Fibroblast of lung (primary cell): ENCODE data around the gene TTC17. TPM values are rescaled to one million over a fixed set of nuclear protein-coding genes. Genes with fewer than 3 reads are reported as not detected.

Experiments used
- DNase-seq, 2 donors: peaks; one replicate each; pipeline versions ENCODE4 v3.0.0 to v3.0.0-alpha.2; 2010; ENCODE audit warnings: low read depth in 2 of 2
- H2AFZ ChIP-seq: 2 replicates; pipeline ENCODE4 v1.5.1; 2012; ENCODE audit warnings: low read length, control low read depth, inconsistent platforms
- H3K27ac ChIP-seq: 2 replicates; pipeline ENCODE4 v1.5.1; 2011; ENCODE audit warnings: low read length, control low read depth; ENCODE audit not compliant: insufficient read depth
- H3K27me3 ChIP-seq: 2 replicates; pipeline ENCODE4 v1.5.1; 2011; ENCODE audit warnings: mild to moderate bottlenecking, low read length; ENCODE audit not compliant: control insufficient read depth, insufficient read depth
- H3K36me3 ChIP-seq: 2 replicates; pipeline ENCODE4 v1.5.1; 2011; ENCODE audit warnings: low read length; ENCODE audit not compliant: control insufficient read depth, insufficient read depth
- H3K4me1 ChIP-seq: 2 replicates; pipeline ENCODE4 v1.5.1; 2011; ENCODE audit warnings: low read length; ENCODE audit not compliant: control insufficient read depth, insufficient read depth; ENCODE audit errors: extremely low read depth
- H3K4me2 ChIP-seq: 2 replicates; pipeline ENCODE4 v1.5.1; 2011; ENCODE audit warnings: low read length, control low read depth; ENCODE audit not compliant: insufficient read depth; ENCODE audit errors: extremely low read depth
- H3K4me3 ChIP-seq, 4 experiments: fragments of 200-600 bp in 1 of 4; sonication (generic) in 1 of 4; replicated peaks in 1 of 4; 2 replicates each; pipeline ENCODE4 v1.5.1; 2011 to 2016; ENCODE audit warnings: low read length in 4 of 4, low read depth in 3 of 4, mild to moderate bottlenecking in 3 of 4, control low read depth in 2 of 4, inconsistent platforms in 1 of 4, mixed read lengths in 1 of 4; ENCODE audit not compliant: insufficient read depth in 1 of 4; ENCODE audit errors: control extremely low read depth in 1 of 4
- H3K79me2 ChIP-seq: 2 replicates; pipeline ENCODE4 v1.5.1; 2012; ENCODE audit warnings: mild to moderate bottlenecking, low read length, inconsistent platforms; ENCODE audit not compliant: control insufficient read depth, insufficient read depth
- H3K9ac ChIP-seq: 2 replicates; pipeline ENCODE4 v1.5.1; 2011; ENCODE audit warnings: mild to moderate bottlenecking, low read length, control low read depth; ENCODE audit not compliant: insufficient read depth
- H3K9me3 ChIP-seq: 2 replicates; pipeline ENCODE4 v1.5.1; 2012; ENCODE audit warnings: low read depth, low read length; ENCODE audit not compliant: control insufficient read depth, insufficient read depth
- H4K20me1 ChIP-seq: 2 replicates; pipeline ENCODE4 v1.5.1; 2011; ENCODE audit warnings: low read length; ENCODE audit not compliant: control insufficient read depth, insufficient read depth; ENCODE audit errors: extremely low read depth
- CTCF ChIP-seq, 2 donors: IDR thresholded peaks in 1 of 2; conservative IDR thresholded peaks in 1 of 2; 1 replicate in 1 of 2; 2 replicates in 1 of 2; pipeline ENCODE4 v1.5.1; 2011 to 2012; ENCODE audit warnings: low read length in 2 of 2, control low read depth in 1 of 2, inconsistent platforms in 1 of 2, low read depth in 1 of 2, mild to moderate bottlenecking in 1 of 2
- EZH2 ChIP-seq: IDR thresholded peaks from 2 replicates; pipeline ENCODE4 v1.5.1; 2012; ENCODE audit warnings: low read length, control low read depth, mild to moderate bottlenecking; ENCODE audit errors: missing control alignments
- polyA plus RNA-seq, 2 donors: library from polyadenylated mRNA; depleted of rRNA in 1 of 2; stranded (reverse) in 1 of 2; unstranded in 1 of 2; fragments of >200 nt; gene quantifications; 2 replicates each; pipeline ENCODE4 v1.2.1, GENCODE V29; 2011 to 2012; ENCODE audit warnings: missing spikeins in 1 of 2
- total RNA-seq: library from RNA; depleted of rRNA; stranded (reverse); fragments of >200 nt; gene quantifications from 2 replicates; pipeline ENCODE4 v1.2.1, GENCODE V29; 2014

Gene TTC17
- total and polyA plus RNA-seq, 2 donors (not counting 1 experiment from before 2014, with no cell fraction given) = 72.3 to 129 TPM

GRCh38 chr11:43493431-43493830 lies 134.7 kb downstream of the TTC17 start:
- Histone ChIP-seq H3K79me2 (no peaks in the 10 kb centered on the region), H3K9ac (no peak overlapping the region), H3K9me3 (no peaks in the 10 kb centered on the region), H3K4me2 (no peak overlapping the region), H3K36me3 (peaks cover 5% of the 10 kb centered on the region), H3K4me3 (no peak overlapping the region), H3K27ac (no peak overlapping the region), H3K27me3 (no peaks in the 10 kb centered on the region), H2AFZ (no peak overlapping the region), H3K4me1 (no peaks in the 10 kb centered on the region), H4K20me1 (no peaks in the 10 kb centered on the region)
- DNase-seq = no peak
- TF ChIP-seq CTCF (conservative IDR thresholded peaks at IDR 0.05 in 1 of 2, IDR thresholded peaks at IDR 0.05 in 1 of 2; ENCODE audit: low read depth in 1 of 2, low read length in 2 of 2) (no peak), EZH2 (no peak)

DNA sequence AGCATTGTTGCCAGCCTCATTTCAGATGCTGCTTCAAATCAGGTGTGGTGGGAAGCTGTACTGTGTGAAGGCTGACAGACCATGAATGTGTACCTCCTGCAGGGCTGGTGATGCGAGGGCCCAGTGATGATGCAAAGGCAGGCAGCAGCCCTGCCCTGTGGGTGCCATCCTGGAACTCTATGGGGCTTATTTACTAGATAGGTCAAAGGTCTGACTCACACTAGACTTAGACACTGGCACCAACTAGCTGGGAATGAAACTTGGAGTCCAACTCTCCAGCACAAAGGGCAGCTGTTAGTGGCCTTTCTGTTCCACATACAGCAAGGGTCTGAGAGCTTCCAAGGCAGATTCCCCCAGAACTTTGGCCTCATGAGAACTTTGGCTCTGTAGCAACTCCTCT lies 138.4 kb downstream of the TTC17 start:
- Histone ChIP-seq H3K4me2 (no peak overlapping the region), H4K20me1 (no peaks in the 10 kb centered on the region), H3K27ac (no peak overlapping the region), H3K9ac (no peak overlapping the region), H2AFZ (no peak overlapping the region), H3K36me3 (no peaks in the 10 kb centered on the region), H3K4me3 (no peak overlapping the region), H3K9me3 (no peaks in the 10 kb centered on the region), H3K27me3 (no peaks in the 10 kb centered on the region), H3K79me2 (no peaks in the 10 kb centered on the region), H3K4me1 (no peaks in the 10 kb centered on the region)
- no peak for DNase-seq
- TF ChIP-seq EZH2 = no peak
- no peak for TF ChIP-seq CTCF (conservative IDR thresholded peaks at IDR 0.05 in 1 of 2, IDR thresholded peaks at IDR 0.05 in 1 of 2; ENCODE audit: low read depth in 1 of 2, low read length in 2 of 2)

GRCh38 chr11:43498561-43498960 lies 139.8 kb downstream of the TTC17 start:
- Histone ChIP-seq H3K9ac (no peak overlapping the region), H3K36me3 (no peaks in the 10 kb centered on the region), H3K27me3 (no peaks in the 10 kb centered on the region), H3K79me2 (no peaks in the 10 kb centered on the region), H3K9me3 (no peaks in the 10 kb centered on the region), H3K4me1 (no peaks in the 10 kb centered on the region), H3K4me2 (no peak overlapping the region), H2AFZ (no peak overlapping the region), H4K20me1 (no peaks in the 10 kb centered on the region), H3K27ac (no peak overlapping the region), H3K4me3 (no peak overlapping the region)
- TF ChIP-seq CTCF (conservative IDR thresholded peaks at IDR 0.05 in 1 of 2, IDR thresholded peaks at IDR 0.05 in 1 of 2; ENCODE audit: low read depth in 1 of 2, low read length in 2 of 2) = no peak
- no peak for TF ChIP-seq EZH2
- DNase-seq = no peak
